ENCODE measurements around the gene OR6V1.

Gene OR6V1

GRCh38 chr7:143052041-143052440 lies at the start of gene OR6V1:
TSS of gene OR6V1 (plus strand) at chr7:143052341. CDS start at chr7:143052341, 0 bp downstream.
- no peak for DNase-seq

- no peak for DNase-seq
These were observed 49.2 kb upstream of the OR6V1 start for GRCh38 chr7:143002898-143003297.

- DNase-seq = peak in 1 of 2 donors; percentile 47
These were observed 48.6 kb upstream of the OR6V1 start for GRCh38 chr7:143003393-143004051.

GRCh38 chr7:143005632-143006260 lies 46.4 kb upstream of the OR6V1 start:
- DNase-seq = no peak

GRCh38 chr7:143008007-143008901 lies 43.9 kb upstream of the OR6V1 start:
- DNase-seq = peak; percentile 18 to 83

GRCh38 chr7:143012001-143012400 lies 40.1 kb upstream of the OR6V1 start:
- no peak for DNase-seq

- no peak for DNase-seq
These were observed 39.7 kb upstream of the OR6V1 start for GRCh38 chr7:143012409-143012808.

GRCh38 chr7:143013473-143013872 lies 38.7 kb upstream of the OR6V1 start:
- no peak for DNase-seq

- DNase-seq = no peak
These were observed 38.2 kb upstream of the OR6V1 start for GRCh38 chr7:143013893-143014292.

- DNase-seq = no peak
These were observed 37.1 kb upstream of the OR6V1 start for GRCh38 chr7:143015084-143015483.

GRCh38 chr7:143015926-143016490 lies 36.1 kb upstream of the OR6V1 start:
- no peak for DNase-seq

GRCh38 chr7:143016996-143017395 lies 35.1 kb upstream of the OR6V1 start:
- DNase-seq = no peak

- no peak for DNase-seq
These were observed 33.2 kb upstream of the OR6V1 start for GRCh38 chr7:143018931-143019330.

- no peak for DNase-seq
These were observed 29.1 kb upstream of the OR6V1 start for GRCh38 chr7:143023047-143023446.

GRCh38 chr7:143025371-143025770 lies 26.8 kb upstream of the OR6V1 start:
- DNase-seq = no peak

- DNase-seq = no peak
These were observed 25.1 kb upstream of the OR6V1 start, which contains the start of gene OR9A2 for GRCh38 chr7:143027032-143027431. TSS of gene OR9A2 (minus strand) at chr7:143027132. CDS start at chr7:143027132, 0 bp downstream.

GRCh38 chr7:143027683-143028082 lies 24.5 kb upstream of the OR6V1 start:
- DNase-seq = no peak

GRCh38 chr7:143038635-143039034 lies 13.5 kb upstream of the OR6V1 start:
- DNase-seq = no peak

GRCh38 chr7:143040209-143040715 lies 11.9 kb upstream of the OR6V1 start:
- no peak for DNase-seq

GRCh38 chr7:143041346-143041745 lies 10.8 kb upstream of the OR6V1 start:
- no peak for DNase-seq

GRCh38 chr7:143042159-143042789 lies 9.9 kb upstream of the OR6V1 start:
- DNase-seq = no peak

- no peak for DNase-seq
These were observed 9.3 kb upstream of the OR6V1 start for GRCh38 chr7:143042790-143043271.

Data from bone marrow (tissue), 2 donors.